ENCODE results near the gene BRD4. TPM values are rescaled to one million over a fixed set of nuclear protein-coding genes. Genes with fewer than 3 reads are reported as not detected.
"Not testable (repeated sequence)": the region's sequence is repeated elsewhere in the genome, so short reads cannot be mapped to it uniquely, and the experiment has no call there.

Gene BRD4
- total and polyA plus RNA-seq, 4 experiments from 2014 or later: 4.2 to 152 (median 98.4) TPM

DNA sequence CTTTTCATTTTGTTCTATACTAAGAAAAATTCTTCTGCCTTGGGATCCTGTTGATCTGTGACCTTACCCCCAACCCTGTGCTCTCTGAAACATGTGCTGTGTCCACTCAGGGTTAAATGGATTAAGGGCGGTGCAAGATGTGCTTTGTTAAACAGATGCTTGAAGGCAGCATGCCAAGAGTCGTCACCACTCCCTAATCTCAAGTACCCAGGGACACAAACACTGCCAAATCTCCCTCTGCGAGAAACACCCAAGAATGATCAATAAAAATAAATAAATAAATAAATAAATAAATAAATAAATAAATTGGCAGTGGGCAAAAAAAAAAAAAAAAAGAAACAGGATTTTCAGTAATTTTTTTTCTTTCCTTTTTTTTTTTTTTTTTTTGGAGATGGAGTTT is 31.5 kb upstream of the BRD4 start:
- peaks cover 24 to 67% of the 10 kb centered on the region in 2 donors for H3K36me3 Mint-ChIP-seq
- POLR2A ChIA-PET (ENCODE audit: partially characterized antibody); H3K27me3 Mint-ChIP-seq; H3K4me1 Mint-ChIP-seq; H3K27ac ChIP-seq (ENCODE audit: low read depth, low read length); H3K4me3 Mint-ChIP-seq; H3K4me1 ChIP-seq (ENCODE audit: insufficient read depth, low read length); H3K9me3 Mint-ChIP-seq; H3K27me3 ChIP-seq (ENCODE audit: insufficient read depth, low read length); DNase-seq; CTCF ChIA-PET (ENCODE audit: partially characterized antibody); intact Hi-C loops (cut with micrococcal nuclease); H3K9me3 ChIP-seq (ENCODE audit: control insufficient read depth in 1 of 2, low read length in 2 of 2); H3K4me3 ChIP-seq (ENCODE audit: low read length in 2 of 2): not testable (repeated sequence)
- peaks cover 60% of the 10 kb centered on the region for H3K36me3 ChIP-seq (ENCODE audit: insufficient read depth, low read length)
- peak overlapping the region in 2 of 7 donors; percentile 75 to 88 for H3K27ac Mint-ChIP-seq

DNA sequence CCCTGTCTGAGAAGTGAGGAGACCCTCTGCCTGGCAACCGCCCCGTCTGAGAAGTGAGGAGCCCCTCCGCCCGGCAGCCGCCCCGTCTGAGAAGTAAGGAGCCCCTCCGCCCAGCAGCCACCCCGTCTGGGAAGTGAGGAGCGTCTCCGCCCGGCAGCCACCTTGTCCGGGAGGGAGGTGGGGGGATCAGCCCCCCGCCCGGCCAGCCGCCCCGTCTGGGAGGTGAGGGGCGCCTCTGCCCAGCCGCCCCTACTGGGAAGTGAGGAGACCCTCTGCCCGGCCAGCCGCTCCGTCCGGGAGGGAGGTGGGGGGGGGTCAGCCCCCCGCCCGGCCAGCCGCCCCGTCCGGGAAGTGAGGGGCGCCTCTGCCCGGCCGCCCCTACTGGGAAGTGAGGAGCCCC is 30.7 kb upstream of the BRD4 start:
- H3K27ac Mint-ChIP-seq; H3K27me3 Mint-ChIP-seq; H3K9me3 ChIP-seq (ENCODE audit: control insufficient read depth in 1 of 2, low read length in 2 of 2); intact Hi-C loops (cut with micrococcal nuclease); H3K4me3 Mint-ChIP-seq; POLR2A ChIA-PET (ENCODE audit: partially characterized antibody); CTCF ChIA-PET (ENCODE audit: partially characterized antibody); H3K4me1 ChIP-seq (ENCODE audit: insufficient read depth, low read length); H3K27me3 ChIP-seq (ENCODE audit: insufficient read depth, low read length); H3K4me1 Mint-ChIP-seq; H3K27ac ChIP-seq (ENCODE audit: low read depth, low read length); H3K4me3 ChIP-seq (ENCODE audit: low read length in 2 of 2); H3K9me3 Mint-ChIP-seq; DNase-seq: not testable (repeated sequence)
- H3K36me3 Mint-ChIP-seq: peaks cover 29 to 68% of the 10 kb centered on the region in 2 donors
- peaks cover 60% of the 10 kb centered on the region for H3K36me3 ChIP-seq (ENCODE audit: insufficient read depth, low read length)

- peak overlapping the region in 3 of 7 donors; percentile 15 to 51 (median 37) for H3K27ac Mint-ChIP-seq
- ChIA-PET POLR2A (ENCODE audit: partially characterized antibody) (interaction anchor here (0.8 to 2.8 kb wide), 4 partner anchors 18 to 59 kb away, joined by 3 to 11 read pairs (median 6); partner anchors contain the start of genes AKAP8L and BRD4), CTCF (ENCODE audit: partially characterized antibody) (interaction anchor here (1.4 kb wide), 1 partner anchor 9 kb away, joined by 3 read pairs; no protein-coding TSS in a partner anchor)
- H3K36me3 ChIP-seq (ENCODE audit: insufficient read depth, low read length): peaks cover 55% of the 10 kb centered on the region
- intact Hi-C loops (cut with micrococcal nuclease); H3K9me3 ChIP-seq (ENCODE audit: control insufficient read depth in 1 of 2, low read length in 2 of 2); H3K27me3 Mint-ChIP-seq; DNase-seq; H3K4me3 Mint-ChIP-seq; H3K9me3 Mint-ChIP-seq; H3K4me1 ChIP-seq (ENCODE audit: insufficient read depth, low read length); H3K27me3 ChIP-seq (ENCODE audit: insufficient read depth, low read length); H3K4me3 ChIP-seq (ENCODE audit: low read length in 2 of 2); H3K27ac ChIP-seq (ENCODE audit: low read depth, low read length); H3K4me1 Mint-ChIP-seq: not testable (repeated sequence)
- peaks cover 36 to 62% of the 10 kb centered on the region in 2 donors for H3K36me3 Mint-ChIP-seq
Measured at GRCh38 chr19:15360015-15360414, 27.7 kb upstream of the BRD4 start.

- H3K27ac ChIP-seq (ENCODE audit: low read depth, low read length): no peak overlapping the region
- Mint-ChIP-seq H3K36me3 (peaks cover 46 to 67% of the 10 kb centered on the region in 2 donors), H3K9me3 (no peaks in the 10 kb centered on the region), H3K4me1 (peaks cover 0 to 3% (median 2%) of the 10 kb centered on the region in 4 donors), H3K27ac (peak overlapping the region in 1 of 7 donors; percentile 13), H3K27me3 (no peaks in the 10 kb centered on the region), H3K4me3 (no peak overlapping the region)
- CTCF ChIA-PET (ENCODE audit: partially characterized antibody): interaction anchor here (0.9 to 1.6 kb wide), 4 partner anchors 8 to 75 kb away, joined by 3 to 5 read pairs (median 3); no protein-coding TSS in a partner anchor
- no peak for DNase-seq
- POLR2A ChIA-PET (ENCODE audit: partially characterized antibody): interaction anchor here (1.8 kb wide), 1 partner anchor 19 kb away, joined by 11 read pairs; no protein-coding TSS in a partner anchor
- H3K27me3 ChIP-seq (ENCODE audit: insufficient read depth, low read length): no peaks in the 10 kb centered on the region
- intact Hi-C loops (cut with micrococcal nuclease): no loop called here
- H3K9me3 ChIP-seq (ENCODE audit: control insufficient read depth in 1 of 2, low read length in 2 of 2): no peaks in the 10 kb centered on the region
- peaks cover 61% of the 10 kb centered on the region for H3K36me3 ChIP-seq (ENCODE audit: insufficient read depth, low read length)
- H3K4me3 ChIP-seq (ENCODE audit: low read length in 2 of 2): no peak overlapping the region
- peaks cover 9% of the 10 kb centered on the region for H3K4me1 ChIP-seq (ENCODE audit: insufficient read depth, low read length)
Measured at GRCh38 chr19:15358918-15359317, 26.6 kb upstream of the BRD4 start.

- peak overlapping the region in 3 of 7 donors; percentile 37 to 59 (median 46) for H3K27ac Mint-ChIP-seq
- H3K36me3 ChIP-seq (ENCODE audit: insufficient read depth, low read length): peaks cover 61% of the 10 kb centered on the region
Measured at GRCh38 chr19:15357906-15358305, 25.6 kb upstream of the BRD4 start.

DNA sequence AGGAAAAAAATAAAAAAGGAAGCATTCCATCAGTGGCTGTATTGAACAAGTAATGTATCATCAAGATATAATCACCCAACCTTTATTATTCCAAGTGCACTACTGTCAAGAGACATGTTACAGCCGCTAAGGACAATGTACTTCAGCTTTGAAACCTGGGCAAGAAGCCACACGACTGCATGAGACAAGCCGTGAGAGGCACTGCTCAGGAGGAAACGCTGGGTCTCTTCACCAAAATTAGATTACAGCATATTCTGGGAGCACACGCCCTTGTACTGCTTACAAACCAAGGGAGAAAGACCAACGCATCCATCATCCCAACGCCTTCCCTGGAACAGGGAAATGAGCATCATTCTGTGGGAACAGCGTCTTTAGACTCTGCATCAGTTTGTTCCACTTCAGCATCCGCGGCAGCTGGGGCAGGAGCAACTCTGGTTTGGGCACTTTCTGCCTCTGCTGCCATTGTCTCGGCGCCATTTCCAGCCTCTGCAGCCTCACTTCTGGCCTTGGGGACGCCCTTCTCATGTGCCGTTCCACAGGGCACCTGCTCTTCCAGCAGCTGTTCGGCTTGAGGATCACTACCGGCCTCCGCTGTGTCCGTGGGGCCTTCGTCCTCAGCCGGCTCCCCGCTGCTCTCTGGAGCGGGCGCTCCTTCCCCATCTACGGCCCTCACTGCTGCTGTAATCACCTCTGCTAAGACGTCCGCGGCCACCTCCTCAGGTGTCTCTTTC is 22.4 kb upstream of the BRD4 start:
- Histone ChIP-seq H3K4me1 (ENCODE audit: insufficient read depth, low read length) (no peaks in the 10 kb centered on the region), H3K9me3 (ENCODE audit: control insufficient read depth in 1 of 2, low read length in 2 of 2) (no peaks in the 10 kb centered on the region), H3K27ac (ENCODE audit: low read depth, low read length) (no peak overlapping the region), H3K36me3 (ENCODE audit: insufficient read depth, low read length) (peaks cover 39% of the 10 kb centered on the region), H3K4me3 (ENCODE audit: low read length in 2 of 2) (no peak overlapping the region), H3K27me3 (ENCODE audit: insufficient read depth, low read length) (no peaks in the 10 kb centered on the region)
- no peak overlapping the region for H3K4me3 Mint-ChIP-seq
- H3K9me3 Mint-ChIP-seq: no peaks in the 10 kb centered on the region
- H3K4me1 Mint-ChIP-seq: no peaks in the 10 kb centered on the region
- H3K27me3 Mint-ChIP-seq: no peaks in the 10 kb centered on the region
- peak overlapping the region in 3 of 7 donors; percentile 18 to 78 (median 35) for H3K27ac Mint-ChIP-seq
- ChIA-PET POLR2A (ENCODE audit: partially characterized antibody) (interaction anchor here (0.5 to 0.8 kb wide), 3 partner anchors 33 to 260 kb away, joined by 3 read pairs; no protein-coding TSS in a partner anchor), CTCF (ENCODE audit: partially characterized antibody) (no interaction called here)
- DNase-seq: no peak
- intact Hi-C loops (cut with micrococcal nuclease): no loop called here
- peaks cover 36 to 52% of the 10 kb centered on the region in 2 donors for H3K36me3 Mint-ChIP-seq

More at GRCh38 chr19:15357906-15358305, 25.6 kb upstream of the BRD4 start:
- Histone ChIP-seq H3K4me3 (ENCODE audit: low read length in 2 of 2) (no peak overlapping the region), H3K4me1 (ENCODE audit: insufficient read depth, low read length) (peaks cover 9% of the 10 kb centered on the region), H3K27me3 (ENCODE audit: insufficient read depth, low read length) (no peaks in the 10 kb centered on the region), H3K27ac (ENCODE audit: low read depth, low read length) (no peak overlapping the region), H3K9me3 (ENCODE audit: control insufficient read depth in 1 of 2, low read length in 2 of 2) (no peaks in the 10 kb centered on the region)
- Mint-ChIP-seq H3K9me3 (no peaks in the 10 kb centered on the region), H3K27me3 (no peaks in the 10 kb centered on the region), H3K4me3 (no peak overlapping the region), H3K36me3 (peaks cover 43 to 70% of the 10 kb centered on the region in 2 donors), H3K4me1 (peaks cover 0 to 3% (median 2%) of the 10 kb centered on the region in 4 donors)
- DNase-seq: no peak
- ChIA-PET POLR2A (ENCODE audit: partially characterized antibody) (interaction anchor here (0.8 kb wide), 1 partner anchor 21 kb away, joined by 3 read pairs; the partner anchor contains the start of gene AKAP8), CTCF (ENCODE audit: partially characterized antibody) (interaction anchor here (1.6 kb wide), 1 partner anchor 21 kb away, joined by 5 read pairs; no protein-coding TSS in a partner anchor)
- intact Hi-C loops (cut with micrococcal nuclease): no loop called here

- Histone ChIP-seq H3K4me3 (ENCODE audit: low read length in 2 of 2) (no peak overlapping the region), H3K9me3 (ENCODE audit: control insufficient read depth in 1 of 2, low read length in 2 of 2) (no peaks in the 10 kb centered on the region), H3K4me1 (ENCODE audit: insufficient read depth, low read length) (no peaks in the 10 kb centered on the region), H3K36me3 (ENCODE audit: insufficient read depth, low read length) (peaks cover 31% of the 10 kb centered on the region), H3K27ac (ENCODE audit: low read depth, low read length) (no peak overlapping the region), H3K27me3 (ENCODE audit: insufficient read depth, low read length) (no peaks in the 10 kb centered on the region)
- Mint-ChIP-seq H3K9me3 (no peaks in the 10 kb centered on the region), H3K27ac (peak overlapping the region in 1 of 7 donors; percentile 7), H3K36me3 (peaks cover 31 to 43% of the 10 kb centered on the region in 2 donors), H3K27me3 (no peaks in the 10 kb centered on the region), H3K4me3 (no peak overlapping the region), H3K4me1 (no peaks in the 10 kb centered on the region)
- ChIA-PET CTCF (ENCODE audit: partially characterized antibody) (no interaction called here), POLR2A (ENCODE audit: partially characterized antibody) (no interaction called here)
- no peak for DNase-seq
- intact Hi-C loops (cut with micrococcal nuclease): no loop called here
Measured at GRCh38 chr19:15353908-15354307, 21.6 kb upstream of the BRD4 start.
